GM21825 (cell line): Measurements from ENCODE around the gene ZBTB22.
"Not testable (repeated sequence)": the region's sequence is repeated elsewhere in the genome, so short reads cannot be mapped to it uniquely, and the experiment has no call there.

Experiments used
- ATAC-seq: cut with Tn5 transposase; IDR thresholded peaks from one replicate; pipeline ENCODE4 v1.9.1; 2021; ENCODE audit warnings: mild to moderate bottlenecking, moderate library complexity; ENCODE audit not compliant: unreplicated experiment

The ZBTB22 gene

GRCh38 chr6:33304216-33304615 is 13.3 kb downstream of the ZBTB22 start:
- ATAC-seq = no peak

GRCh38 chr6:33301877-33302276 is 15.7 kb downstream of the ZBTB22 start:
- ATAC-seq = no peak

GRCh38 chr6:33299237-33299944 is 18.2 kb downstream of the ZBTB22 start:
- ATAC-seq = peak; percentile 59

GRCh38 chr6:33298773-33299236 is 18.7 kb downstream of the ZBTB22 start, which contains the start of gene RGL2:
Gene RGL2, minus strand, starts transcription at chr6:33298942. Its CDS starts 332 bp downstream, at chr6:33298610.
- no peak for ATAC-seq

- no peak for ATAC-seq
These were observed 19.4 kb downstream of the ZBTB22 start for GRCh38 chr6:33297956-33298772.

GRCh38 chr6:33297406-33297955 is 20.1 kb downstream of the ZBTB22 start:
- no peak for ATAC-seq

- no peak for ATAC-seq
These were observed 20.6 kb downstream of the ZBTB22 start for GRCh38 chr6:33296797-33297405.

- ATAC-seq = no peak
These were observed 21.7 kb downstream of the ZBTB22 start for GRCh38 chr6:33295621-33296369.

GRCh38 chr6:33294086-33294823 is 23.3 kb downstream of the ZBTB22 start:
- ATAC-seq = no peak

GRCh38 chr6:33292996-33293682 is 24.4 kb downstream of the ZBTB22 start:
- ATAC-seq = no peak

GRCh38 chr6:33290459-33290858 is 27.1 kb downstream of the ZBTB22 start:
- no peak for ATAC-seq

GRCh38 chr6:33289784-33290315 is 27.7 kb downstream of the ZBTB22 start:
- peak; percentile 2 for ATAC-seq

- peak; percentile 71 for ATAC-seq
These were observed 28.4 kb downstream of the ZBTB22 start, which contains the start of the genes PFDN6 and WDR46 for GRCh38 chr6:33288921-33289783. Gene PFDN6, plus strand, starts transcription at chr6:33289601. Its CDS starts 256 bp downstream, at chr6:33289857. Gene WDR46, minus strand, starts transcription at chr6:33289239. Its CDS starts 69 bp downstream, at chr6:33289170.

GRCh38 chr6:33288141-33288920 is 29.2 kb downstream of the ZBTB22 start:
- no peak for ATAC-seq

- no peak for ATAC-seq
These were observed 30.3 kb downstream of the ZBTB22 start for GRCh38 chr6:33286946-33287914.

GRCh38 chr6:33285214-33285613 is 32.3 kb downstream of the ZBTB22 start:
- ATAC-seq = not testable (repeated sequence)
